ENCODE data around the gene FHOD1.

- no peak for TF ChIP-seq CTCF (IDR thresholded peaks at IDR 0.05; ENCODE audit: insufficient read depth, low read length)
- TF ChIP-seq, protein P1, sequence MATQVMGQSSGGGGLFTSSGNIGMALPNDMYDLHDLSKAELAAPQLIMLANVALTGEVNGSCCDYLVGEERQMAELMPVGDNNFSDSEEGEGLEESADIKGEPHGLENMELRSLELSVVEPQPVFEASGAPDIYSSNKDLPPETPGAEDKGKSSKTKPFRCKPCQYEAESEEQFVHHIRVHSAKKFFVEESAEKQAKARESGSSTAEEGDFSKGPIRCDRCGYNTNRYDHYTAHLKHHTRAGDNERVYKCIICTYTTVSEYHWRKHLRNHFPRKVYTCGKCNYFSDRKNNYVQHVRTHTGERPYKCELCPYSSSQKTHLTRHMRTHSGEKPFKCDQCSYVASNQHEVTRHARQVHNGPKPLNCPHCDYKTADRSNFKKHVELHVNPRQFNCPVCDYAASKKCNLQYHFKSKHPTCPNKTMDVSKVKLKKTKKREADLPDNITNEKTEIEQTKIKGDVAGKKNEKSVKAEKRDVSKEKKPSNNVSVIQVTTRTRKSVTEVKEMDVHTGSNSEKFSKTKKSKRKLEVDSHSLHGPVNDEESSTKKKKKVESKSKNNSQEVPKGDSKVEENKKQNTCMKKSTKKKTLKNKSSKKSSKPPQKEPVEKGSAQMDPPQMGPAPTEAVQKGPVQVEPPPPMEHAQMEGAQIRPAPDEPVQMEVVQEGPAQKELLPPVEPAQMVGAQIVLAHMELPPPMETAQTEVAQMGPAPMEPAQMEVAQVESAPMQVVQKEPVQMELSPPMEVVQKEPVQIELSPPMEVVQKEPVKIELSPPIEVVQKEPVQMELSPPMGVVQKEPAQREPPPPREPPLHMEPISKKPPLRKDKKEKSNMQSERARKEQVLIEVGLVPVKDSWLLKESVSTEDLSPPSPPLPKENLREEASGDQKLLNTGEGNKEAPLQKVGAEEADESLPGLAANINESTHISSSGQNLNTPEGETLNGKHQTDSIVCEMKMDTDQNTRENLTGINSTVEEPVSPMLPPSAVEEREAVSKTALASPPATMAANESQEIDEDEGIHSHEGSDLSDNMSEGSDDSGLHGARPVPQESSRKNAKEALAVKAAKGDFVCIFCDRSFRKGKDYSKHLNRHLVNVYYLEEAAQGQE (IDR thresholded peaks at IDR 0.05; ENCODE audit: insufficient replicate concordance, low read depth): no peak
These were observed 47.0 kb upstream of the FHOD1 start for GRCh38 chr16:67294171-67294757.

All from HL-60 (cell line).